ENCODE measurements around the gene WASHC2C. TPM values are rescaled to one million over a fixed set of nuclear protein-coding genes. Genes with fewer than 3 reads are reported as not detected.
"Not testable (repeated sequence)": the region's sequence is repeated elsewhere in the genome, so short reads cannot be mapped to it uniquely, and the experiment has no call there.

WASHC2C gene
- total and polyA plus RNA-seq, 2 of the 8 experiments (the other 6 are each of a cell fraction or from before 2014, with no cell fraction given), result 8.0 to 28.1 TPM

DNA sequence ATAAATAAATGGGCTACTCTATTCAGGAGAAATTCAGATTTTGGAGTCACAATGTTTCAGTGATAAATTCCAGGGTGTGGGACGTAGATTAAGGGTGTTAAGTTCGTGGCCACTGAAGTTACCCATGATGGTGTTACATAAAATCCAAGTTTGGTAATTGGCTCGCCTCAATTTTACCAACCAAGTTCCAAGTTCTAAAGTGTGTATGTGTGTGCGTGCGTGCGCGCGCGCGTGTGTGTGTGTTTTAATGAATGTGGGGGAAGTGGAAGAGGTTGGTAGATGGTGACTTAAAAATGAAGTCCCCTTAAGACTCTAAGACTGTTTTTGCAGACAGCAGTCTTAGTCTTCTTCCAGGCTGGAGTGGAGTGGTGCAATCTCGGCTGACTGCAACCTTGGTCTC lies 3.2 kb upstream of the WASHC2C start:
- H2BK12ac ChIP-seq (ENCODE audit: low read depth, low read length); H3K23ac ChIP-seq (ENCODE audit: insufficient read length); H3K79me1 ChIP-seq (ENCODE audit: low read depth, low read length); H4K20me1 ChIP-seq (replicated peaks in 1 of 2; ENCODE audit: control insufficient read depth in 1 of 2, insufficient read depth in 2 of 2, low read length in 2 of 2); DNase-seq (ENCODE audit: low read depth in 1 of 2, low spot score in 2 of 2); H3K4me3 ChIP-seq (ENCODE audit: extremely low read depth in 1 of 4, insufficient read depth in 2 of 4, low read depth in 3 of 4, low read length in 4 of 4); H3K9ac ChIP-seq (replicated peaks in 1 of 4; ENCODE audit: extremely low read depth in 1 of 4, low read depth in 3 of 4, low read length in 3 of 4); H2AFZ ChIP-seq (ENCODE audit: low read length); H3K9me3 ChIP-seq (ENCODE audit: insufficient read depth in 2 of 2, low read depth in 1 of 2, low read length in 1 of 2); H4K91ac ChIP-seq (replicated peaks; ENCODE audit: insufficient read length, low read length); H4K5ac ChIP-seq (ENCODE audit: insufficient read length, low read depth, low read length); H3K36me3 ChIP-seq (ENCODE audit: control insufficient read depth in 2 of 4, insufficient read depth in 4 of 4, low read length in 3 of 4); H2BK15ac ChIP-seq (ENCODE audit: low read length); H2BK5ac ChIP-seq (ENCODE audit: low read depth, low read length); H3K4me2 ChIP-seq (ENCODE audit: insufficient read depth in 1 of 2, low read depth in 2 of 2, low read length in 2 of 2); H3K27ac ChIP-seq (ENCODE audit: low read depth, low read length); H3K14ac ChIP-seq (ENCODE audit: insufficient read length); H3K27me3 ChIP-seq (replicated peaks in 1 of 4; ENCODE audit: control insufficient read depth in 3 of 4, extremely low read depth in 1 of 4, insufficient read depth in 3 of 4, low read length in 3 of 4); H3K18ac ChIP-seq (ENCODE audit: extremely low read depth, low read length); H2BK20ac ChIP-seq (ENCODE audit: low read length); POLR2A ChIA-PET (ENCODE audit: partially characterized antibody); H2AK5ac ChIP-seq (ENCODE audit: low read depth, low read length); H3K56ac ChIP-seq (replicated peaks; ENCODE audit: insufficient read length, low read depth, low read length); H3K79me2 ChIP-seq (ENCODE audit: control insufficient read depth in 1 of 2, insufficient read depth in 2 of 2, low read length in 2 of 2); H4K8ac ChIP-seq (ENCODE audit: extremely low read depth, insufficient read depth, low read length); H2BK120ac ChIP-seq (replicated peaks; ENCODE audit: low read depth, low read length); H3K23me2 ChIP-seq (ENCODE audit: low read depth, low read length); H3K4ac ChIP-seq (replicated peaks; ENCODE audit: insufficient read length, low read depth, low read length); H3K4me1 ChIP-seq (replicated peaks in 1 of 4; ENCODE audit: control insufficient read depth in 3 of 4, insufficient read depth in 4 of 4, low read length in 3 of 4); CTCF ChIA-PET (ENCODE audit: partially characterized antibody); FAIRE-seq: not testable (repeated sequence)
- WGBS, 2 experiments (ENCODE audit: extremely low coverage in 1 of 2, insufficient coverage in 1 of 2, insufficient read length in 1 of 2, insufficient replicate concordance in 2 of 2, low coverage in 1 of 2, low lambda C conversion rate in 2 of 2, missing lambda C conversion rate in 1 of 2), result 86 to 100% methylated on average over 6 to 11 of the region's 11 CpGs
